Endothelial cell of umbilical vein (primary cell): ENCODE data around the gene FILIP1L. TPM values are rescaled to one million over a fixed set of nuclear protein-coding genes. Genes with fewer than 3 reads are reported as not detected.

Source experiments
- BruUV-seq: library from RNA; stranded (reverse); fragments of 400-500 nt; replicated peaks from 2 replicates; lab custom pipeline; 2021; lab: Mats Ljungman, UMichigan
- CTCF ChIA-PET: fragments of 300-600, 350-600 bp; sonication (Branson Sonifier 250); formaldehyde crosslinking; loops from one replicate; lab custom pipeline; 2021; ENCODE audit warnings: antibody characterized with exemption, inconsistent platforms; lab: Charles Lee
- POLR2A ChIA-PET: fragments of 300-600, 350-600 bp; sonication (Branson Sonifier 250); formaldehyde crosslinking; loops from one replicate; lab custom pipeline; 2021; ENCODE audit warnings: antibody characterized with exemption, inconsistent platforms; lab: Charles Lee
- DNase-seq: peaks from one replicate; pipeline ENCODE4 v3.0.0-alpha.2; 2011; ENCODE audit warnings: low read depth, low spot score
- FAIRE-seq: peaks from 2 replicates; lab custom pipeline; 2011; peaks lifted over from hg19 to GRCh38; lab: Jason Lieb, UNC
- H2AFZ ChIP-seq: 2 replicates; pipeline ENCODE4 v1.6.0; 2012; ENCODE audit warnings: low read depth, low read length, control low read depth, inconsistent platforms
- H3K27ac ChIP-seq: 2 replicates; pipeline ENCODE4 v1.5.1; 2011; ENCODE audit warnings: low read depth, mild to moderate bottlenecking, control low read depth, low read length, moderate library complexity; ENCODE audit not compliant: insufficient read depth
- H3K27me3 ChIP-seq, 2 experiments: 2 replicates each; pipeline versions ENCODE4 v1.6.0 to v1.6.1; 2011; ENCODE audit warnings: low read length in 2 of 2, mixed read lengths in 1 of 2; ENCODE audit not compliant: control insufficient read depth in 2 of 2, insufficient read depth in 2 of 2
- H3K36me3 ChIP-seq, 2 experiments: 2 replicates in 1 of 2; 3 replicates in 1 of 2; pipeline ENCODE4 v1.5.1; 2011; ENCODE audit warnings: low read length in 2 of 2, mild to moderate bottlenecking in 1 of 2, moderate library complexity in 1 of 2; ENCODE audit not compliant: control insufficient read depth in 2 of 2, insufficient read depth in 2 of 2; ENCODE audit errors: extremely low read depth in 1 of 2
- H3K4me1 ChIP-seq: 3 replicates; pipeline ENCODE4 v1.5.1; 2011; ENCODE audit warnings: mild to moderate bottlenecking, low read length; ENCODE audit not compliant: control insufficient read depth, insufficient read depth; ENCODE audit errors: extremely low read depth
- H3K4me2 ChIP-seq: 2 replicates; pipeline ENCODE4 v1.6.1; 2011; ENCODE audit warnings: low read length, control low read depth, mixed read lengths; ENCODE audit not compliant: insufficient read depth
- H3K4me3 ChIP-seq, 3 experiments: fragments of 200-600 bp in 1 of 3; sonication (generic), shearing (Covaris generic) in 1 of 3; replicated peaks in 1 of 3; 2 replicates each; pipeline ENCODE4 v1.5.1; 2011 to 2016; ENCODE audit warnings: control low read depth in 3 of 3, low read length in 3 of 3, mild to moderate bottlenecking in 2 of 3, inconsistent platforms in 1 of 3, low read depth in 1 of 3, moderate library complexity in 1 of 3; ENCODE audit not compliant: insufficient read depth in 1 of 3
- H3K79me2 ChIP-seq: 2 replicates; pipeline ENCODE4 v1.6.0; 2012; ENCODE audit warnings: low read length, inconsistent platforms; ENCODE audit not compliant: control insufficient read depth, insufficient read depth
- H3K9ac ChIP-seq: replicated peaks from 2 replicates; pipeline ENCODE3; 2011; ENCODE audit warnings: low read length, control low read depth; ENCODE audit not compliant: insufficient read depth; ENCODE audit errors: extremely low read depth
- H3K9me1 ChIP-seq: replicated peaks from 3 replicates; pipeline ENCODE4 v1.6.0; 2011; ENCODE audit warnings: mild to moderate bottlenecking, low read length; ENCODE audit not compliant: control insufficient read depth, insufficient read depth; ENCODE audit errors: extremely low read depth
- H3K9me3 ChIP-seq: replicated peaks from 2 replicates; pipeline ENCODE4 v1.5.1; 2012; ENCODE audit warnings: low read length, inconsistent platforms; ENCODE audit not compliant: control insufficient read depth, insufficient read depth
- H4K20me1 ChIP-seq: replicated peaks from 2 replicates; pipeline ENCODE3; 2011; ENCODE audit warnings: mild to moderate bottlenecking, low read length; ENCODE audit not compliant: control insufficient read depth, insufficient read depth; ENCODE audit errors: extremely low read depth
- EZH2 ChIP-seq: IDR thresholded peaks from 2 replicates; pipeline ENCODE4 v1.6.1; 2012; ENCODE audit warnings: borderline replicate concordance, low read depth, mild to moderate bottlenecking, moderate library complexity, low read length, inconsistent platforms; ENCODE audit not compliant: severe bottlenecking
- FOS ChIP-seq: IDR thresholded peaks from 2 replicates; pipeline ENCODE4 v1.6.1; 2011; ENCODE audit warnings: mild to moderate bottlenecking, low read length, moderate library complexity, borderline replicate concordance; ENCODE audit not compliant: insufficient read depth
- GATA2 ChIP-seq: IDR thresholded peaks from 2 replicates; pipeline ENCODE4 v1.7.0; 2011; ENCODE audit warnings: low read depth, mild to moderate bottlenecking, moderate library complexity, mixed read lengths, low read length; ENCODE audit not compliant: insufficient read length, insufficient read depth
- JUN ChIP-seq: IDR thresholded peaks from 2 replicates; pipeline ENCODE4 v1.6.1; 2011; ENCODE audit warnings: borderline replicate concordance, low read depth; ENCODE audit not compliant: insufficient read length, insufficient read depth
- MAX ChIP-seq: IDR thresholded peaks from 2 replicates; pipeline ENCODE4 v1.6.1; 2011; ENCODE audit not compliant: insufficient read depth, insufficient read length
- MYC ChIP-seq: IDR thresholded peaks from one replicate; pipeline ENCODE4 v1.6.1; 2011; ENCODE audit warnings: mild to moderate bottlenecking, low read depth, low read length
- POLR2A ChIP-seq: IDR thresholded peaks from 2 replicates; pipeline ENCODE4 v1.6.1; 2012; ENCODE audit warnings: low read depth, mild to moderate bottlenecking, control low read depth, low read length
- POLR2AphosphoS5 ChIP-seq: IDR thresholded peaks from 2 replicates; pipeline ENCODE4 v1.6.1; 2012; ENCODE audit warnings: low read depth, mild to moderate bottlenecking, control low read depth, low read length, moderate library complexity; ENCODE audit not compliant: insufficient read depth
- dilution Hi-C: fragments of 300-500 bp; cut with MboI; formaldehyde crosslinking; loops from one replicate; pipeline ENCODE4 v1.15.0; 2019; ENCODE audit warnings: low sequenced_read_pairs; ENCODE audit not compliant: extremely low pct_ligation_motif_present
- intact Hi-C: fragments of 100-400 bp; cut with micrococcal nuclease; formaldehyde crosslinking; loops from one replicate; pipeline ENCODE4 v1.10.0; 2022
- polyA plus RNA-seq, 4 experiments: library from polyadenylated mRNA; depleted of rRNA in 3 of 4; stranded (reverse) in 3 of 4; unstranded in 1 of 4; fragments of >200 nt; gene quantifications; 2 replicates each; pipeline versions ENCODE4 v1.2.1 to v1.2.3, GENCODE V29; 2011 to 2012; ENCODE audit warnings: missing spikeins in 1 of 4
- total RNA-seq: library from RNA; stranded (reverse); gene quantifications from 2 replicates; pipeline ENCODE4 v1.2.3, GENCODE V29; 2021
- TF ChIP-seq, protein P1 (sequence below), 2 donors: IDR thresholded peaks; 1 replicate in 1 of 2; 2 replicates in 1 of 2; pipeline ENCODE4 v1.5.1; 2011; ENCODE audit warnings: low read length in 2 of 2, mild to moderate bottlenecking in 2 of 2, moderate library complexity in 2 of 2, control low read depth in 1 of 2, inconsistent platforms in 1 of 2, low read depth in 1 of 2; ENCODE audit not compliant: insufficient read depth in 1 of 2; ENCODE audit errors: extremely low read depth in 1 of 2

FILIP1L gene
- total and polyA plus RNA-seq, 2 donors (not counting 3 experiments of a cell fraction or from before 2014, with no cell fraction given), result 26.0 to 29.9 TPM

- Histone ChIP-seq H3K4me3 (no peak overlapping the region), H3K9me3 (no peaks in the 10 kb centered on the region), H3K9ac (no peak overlapping the region), H3K27me3 (no peaks in the 10 kb centered on the region), H3K9me1 (no peaks in the 10 kb centered on the region), H3K4me1 (peaks cover 8% of the 10 kb centered on the region), H3K4me2 (no peak overlapping the region), H3K79me2 (no peaks in the 10 kb centered on the region), H3K36me3 (no peaks in the 10 kb centered on the region), H4K20me1 (no peaks in the 10 kb centered on the region), H3K27ac (no peak overlapping the region), H2AFZ (no peak overlapping the region)
- CTCF ChIA-PET, result interaction anchor here (0.7 to 1.9 kb wide), 6 partner anchors 9 to 272 kb away, joined by 3 to 6 read pairs (median 4); partner anchors contain the start of gene TBC1D23
- dilution Hi-C loops (no loop called here), intact Hi-C loops (no loop called here)
- TF ChIP-seq POLR2AphosphoS5 (no peak), FOS (no peak), EZH2 (no peak), JUN (no peak), GATA2 (no peak), MYC (no peak), MAX (no peak), POLR2A (no peak)
- TF ChIP-seq, protein P1, sequence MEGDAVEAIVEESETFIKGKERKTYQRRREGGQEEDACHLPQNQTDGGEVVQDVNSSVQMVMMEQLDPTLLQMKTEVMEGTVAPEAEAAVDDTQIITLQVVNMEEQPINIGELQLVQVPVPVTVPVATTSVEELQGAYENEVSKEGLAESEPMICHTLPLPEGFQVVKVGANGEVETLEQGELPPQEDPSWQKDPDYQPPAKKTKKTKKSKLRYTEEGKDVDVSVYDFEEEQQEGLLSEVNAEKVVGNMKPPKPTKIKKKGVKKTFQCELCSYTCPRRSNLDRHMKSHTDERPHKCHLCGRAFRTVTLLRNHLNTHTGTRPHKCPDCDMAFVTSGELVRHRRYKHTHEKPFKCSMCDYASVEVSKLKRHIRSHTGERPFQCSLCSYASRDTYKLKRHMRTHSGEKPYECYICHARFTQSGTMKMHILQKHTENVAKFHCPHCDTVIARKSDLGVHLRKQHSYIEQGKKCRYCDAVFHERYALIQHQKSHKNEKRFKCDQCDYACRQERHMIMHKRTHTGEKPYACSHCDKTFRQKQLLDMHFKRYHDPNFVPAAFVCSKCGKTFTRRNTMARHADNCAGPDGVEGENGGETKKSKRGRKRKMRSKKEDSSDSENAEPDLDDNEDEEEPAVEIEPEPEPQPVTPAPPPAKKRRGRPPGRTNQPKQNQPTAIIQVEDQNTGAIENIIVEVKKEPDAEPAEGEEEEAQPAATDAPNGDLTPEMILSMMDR (IDR thresholded peaks at IDR 0.05; ENCODE audit: extremely low read depth in 1 of 2, insufficient read depth in 1 of 2, low read depth in 1 of 2, low read length in 2 of 2), result no peak
- FAIRE-seq (no peak), DNase-seq (no peak)
- POLR2A ChIA-PET, result no interaction called here
- BruUV-seq, result no TSS peak
These were observed 10.5 kb downstream of the FILIP1L start for GRCh38 chr3:100103558-100104441.
